Endothelial cell of umbilical vein (primary cell): ENCODE measurements around the gene CCR2. TPM values are rescaled to one million over a fixed set of nuclear protein-coding genes. Genes with fewer than 3 reads are reported as not detected.

Experiments
- BruUV-seq: library from RNA; stranded (reverse); fragments of 400-500 nt; replicated peaks from 2 replicates; lab custom pipeline; 2021; lab: Mats Ljungman, UMichigan
- CTCF ChIA-PET: fragments of 300-600, 350-600 bp; sonication (Branson Sonifier 250); formaldehyde crosslinking; loops from one replicate; lab custom pipeline; 2021; ENCODE audit warnings: antibody characterized with exemption, inconsistent platforms; lab: Charles Lee
- POLR2A ChIA-PET: fragments of 300-600, 350-600 bp; sonication (Branson Sonifier 250); formaldehyde crosslinking; loops from one replicate; lab custom pipeline; 2021; ENCODE audit warnings: antibody characterized with exemption, inconsistent platforms; lab: Charles Lee
- DNase-seq: peaks from one replicate; pipeline ENCODE4 v3.0.0-alpha.2; 2011; ENCODE audit warnings: low read depth, low spot score
- FAIRE-seq: peaks from 2 replicates; lab custom pipeline; 2011; peaks lifted over from hg19 to GRCh38; lab: Jason Lieb, UNC
- H2AFZ ChIP-seq: 2 replicates; pipeline ENCODE4 v1.6.0; 2012; ENCODE audit warnings: low read depth, low read length, control low read depth, inconsistent platforms
- H3K27ac ChIP-seq: 2 replicates; pipeline ENCODE4 v1.5.1; 2011; ENCODE audit warnings: low read depth, mild to moderate bottlenecking, control low read depth, low read length, moderate library complexity; ENCODE audit not compliant: insufficient read depth
- H3K27me3 ChIP-seq, 2 experiments: 2 replicates each; pipeline versions ENCODE4 v1.6.0 to v1.6.1; 2011; ENCODE audit warnings: low read length in 2 of 2, mixed read lengths in 1 of 2; ENCODE audit not compliant: control insufficient read depth in 2 of 2, insufficient read depth in 2 of 2
- H3K36me3 ChIP-seq, 2 experiments: 2 replicates in 1 of 2; 3 replicates in 1 of 2; pipeline ENCODE4 v1.5.1; 2011; ENCODE audit warnings: low read length in 2 of 2, mild to moderate bottlenecking in 1 of 2, moderate library complexity in 1 of 2; ENCODE audit not compliant: control insufficient read depth in 2 of 2, insufficient read depth in 2 of 2; ENCODE audit errors: extremely low read depth in 1 of 2
- H3K4me1 ChIP-seq: 3 replicates; pipeline ENCODE4 v1.5.1; 2011; ENCODE audit warnings: mild to moderate bottlenecking, low read length; ENCODE audit not compliant: control insufficient read depth, insufficient read depth; ENCODE audit errors: extremely low read depth
- H3K4me2 ChIP-seq: 2 replicates; pipeline ENCODE4 v1.6.1; 2011; ENCODE audit warnings: low read length, control low read depth, mixed read lengths; ENCODE audit not compliant: insufficient read depth
- H3K4me3 ChIP-seq, 3 experiments: fragments of 200-600 bp in 1 of 3; sonication (generic), shearing (Covaris generic) in 1 of 3; replicated peaks in 1 of 3; 2 replicates each; pipeline ENCODE4 v1.5.1; 2011 to 2016; ENCODE audit warnings: control low read depth in 3 of 3, low read length in 3 of 3, mild to moderate bottlenecking in 2 of 3, inconsistent platforms in 1 of 3, low read depth in 1 of 3, moderate library complexity in 1 of 3; ENCODE audit not compliant: insufficient read depth in 1 of 3
- H3K79me2 ChIP-seq: 2 replicates; pipeline ENCODE4 v1.6.0; 2012; ENCODE audit warnings: low read length, inconsistent platforms; ENCODE audit not compliant: control insufficient read depth, insufficient read depth
- H3K9ac ChIP-seq: replicated peaks from 2 replicates; pipeline ENCODE3; 2011; ENCODE audit warnings: low read length, control low read depth; ENCODE audit not compliant: insufficient read depth; ENCODE audit errors: extremely low read depth
- H3K9me1 ChIP-seq: replicated peaks from 3 replicates; pipeline ENCODE4 v1.6.0; 2011; ENCODE audit warnings: mild to moderate bottlenecking, low read length; ENCODE audit not compliant: control insufficient read depth, insufficient read depth; ENCODE audit errors: extremely low read depth
- H3K9me3 ChIP-seq: replicated peaks from 2 replicates; pipeline ENCODE4 v1.5.1; 2012; ENCODE audit warnings: low read length, inconsistent platforms; ENCODE audit not compliant: control insufficient read depth, insufficient read depth
- H4K20me1 ChIP-seq: replicated peaks from 2 replicates; pipeline ENCODE3; 2011; ENCODE audit warnings: mild to moderate bottlenecking, low read length; ENCODE audit not compliant: control insufficient read depth, insufficient read depth; ENCODE audit errors: extremely low read depth
- CTCF ChIP-seq, 2 donors: IDR thresholded peaks; 1 replicate in 1 of 2; 2 replicates in 1 of 2; pipeline ENCODE4 v1.5.1; 2011; ENCODE audit warnings: low read length in 2 of 2, mild to moderate bottlenecking in 2 of 2, moderate library complexity in 2 of 2, control low read depth in 1 of 2, inconsistent platforms in 1 of 2, low read depth in 1 of 2; ENCODE audit not compliant: insufficient read depth in 1 of 2; ENCODE audit errors: extremely low read depth in 1 of 2
- EZH2 ChIP-seq: IDR thresholded peaks from 2 replicates; pipeline ENCODE4 v1.6.1; 2012; ENCODE audit warnings: borderline replicate concordance, low read depth, mild to moderate bottlenecking, moderate library complexity, low read length, inconsistent platforms; ENCODE audit not compliant: severe bottlenecking
- GATA2 ChIP-seq: IDR thresholded peaks from 2 replicates; pipeline ENCODE4 v1.7.0; 2011; ENCODE audit warnings: low read depth, mild to moderate bottlenecking, moderate library complexity, mixed read lengths, low read length; ENCODE audit not compliant: insufficient read length, insufficient read depth
- MYC ChIP-seq: IDR thresholded peaks from one replicate; pipeline ENCODE4 v1.6.1; 2011; ENCODE audit warnings: mild to moderate bottlenecking, low read depth, low read length
- POLR2A ChIP-seq: IDR thresholded peaks from 2 replicates; pipeline ENCODE4 v1.6.1; 2012; ENCODE audit warnings: low read depth, mild to moderate bottlenecking, control low read depth, low read length
- POLR2AphosphoS5 ChIP-seq: IDR thresholded peaks from 2 replicates; pipeline ENCODE4 v1.6.1; 2012; ENCODE audit warnings: low read depth, mild to moderate bottlenecking, control low read depth, low read length, moderate library complexity; ENCODE audit not compliant: insufficient read depth
- dilution Hi-C: fragments of 300-500 bp; cut with MboI; formaldehyde crosslinking; loops from one replicate; pipeline ENCODE4 v1.15.0; 2019; ENCODE audit warnings: low sequenced_read_pairs; ENCODE audit not compliant: extremely low pct_ligation_motif_present
- intact Hi-C: fragments of 100-400 bp; cut with micrococcal nuclease; formaldehyde crosslinking; loops from one replicate; pipeline ENCODE4 v1.10.0; 2022
- polyA plus RNA-seq, 4 experiments: library from polyadenylated mRNA; depleted of rRNA in 3 of 4; stranded (reverse) in 3 of 4; unstranded in 1 of 4; fragments of >200 nt; gene quantifications; 2 replicates each; pipeline versions ENCODE4 v1.2.1 to v1.2.3, GENCODE V29; 2011 to 2012; ENCODE audit warnings: missing spikeins in 1 of 4
- total RNA-seq: library from RNA; stranded (reverse); gene quantifications from 2 replicates; pipeline ENCODE4 v1.2.3, GENCODE V29; 2021
- TF ChIP-seq, protein P1 (sequence below): IDR thresholded peaks from 2 replicates; pipeline ENCODE4 v1.6.1; 2011; ENCODE audit not compliant: insufficient read depth, insufficient read length

Gene CCR2
- total and polyA plus RNA-seq, 2 donors (not counting 3 experiments of a cell fraction or from before 2014, with no cell fraction given): not detected

DNA sequence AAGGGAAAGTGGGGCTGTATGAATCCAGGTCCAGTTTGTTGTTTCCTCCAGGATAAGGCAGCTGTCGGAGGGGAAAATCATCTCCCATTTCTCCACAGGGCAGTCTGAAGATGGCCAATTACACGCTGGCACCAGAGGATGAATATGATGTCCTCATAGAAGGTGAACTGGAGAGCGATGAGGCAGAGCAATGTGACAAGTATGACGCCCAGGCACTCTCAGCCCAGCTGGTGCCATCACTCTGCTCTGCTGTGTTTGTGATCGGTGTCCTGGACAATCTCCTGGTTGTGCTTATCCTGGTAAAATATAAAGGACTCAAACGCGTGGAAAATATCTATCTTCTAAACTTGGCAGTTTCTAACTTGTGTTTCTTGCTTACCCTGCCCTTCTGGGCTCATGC, 54.1 kb downstream of the CCR2 start:
- no peak for TF ChIP-seq CTCF (IDR thresholded peaks at IDR 0.05; ENCODE audit: extremely low read depth in 1 of 2, insufficient read depth in 1 of 2, low read depth in 1 of 2, low read length in 2 of 2)
- TF ChIP-seq POLR2AphosphoS5: no peak
- no peak for TF ChIP-seq MYC
- Histone ChIP-seq H3K4me2 (peak overlapping the region; percentile 93), H2AFZ (peak overlapping the region; percentile 89), H3K9me3 (no peaks in the 10 kb centered on the region), H3K4me3 (peak overlapping the region in 2 of 3 experiments; percentile 19 to 67), H3K9me1 (no peaks in the 10 kb centered on the region), H3K9ac (peak overlapping the region; percentile 77), H3K4me1 (peaks cover 50% of the 10 kb centered on the region), H3K27me3 (no peaks in the 10 kb centered on the region), H3K36me3 (no peaks in the 10 kb centered on the region), H3K27ac (peak overlapping the region; percentile 63), H4K20me1 (no peaks in the 10 kb centered on the region), H3K79me2 (no peaks in the 10 kb centered on the region)
- DNase-seq (peak; percentile 40), FAIRE-seq (no peak)
- ChIA-PET CTCF (interaction anchor here (0.5 to 6.8 kb wide), 7 partner anchors 10 to 1923 kb away, joined by 3 to 50 read pairs (median 5); no protein-coding TSS in a partner anchor), POLR2A (no interaction called here)
- intact Hi-C loops: loop anchor here (1.0 kb wide), 1 partner anchor 22 kb away; no protein-coding TSS in a partner anchor
- BruUV-seq: no TSS peak
- dilution Hi-C loops: no loop called here

- CTCF ChIA-PET: interaction anchor here (1.0 to 6.8 kb wide), 3 partner anchors 19 to 33 kb away, joined by 3 to 50 read pairs (median 5); no protein-coding TSS in a partner anchor
These were observed 54.9 kb downstream of the CCR2 start for GRCh38 chr3:46408853-46409252.

More at GRCh38 chr3:46408853-46409252, 54.9 kb downstream of the CCR2 start:
- no TSS peak for BruUV-seq
- no peaks in the 10 kb centered on the region for H3K36me3 ChIP-seq
- DNase-seq: no peak
- peak overlapping the region; percentile 93 for H3K4me2 ChIP-seq
- H2AFZ ChIP-seq: no peak overlapping the region
- H3K9me1 ChIP-seq: no peaks in the 10 kb centered on the region
- no peak overlapping the region for H3K9ac ChIP-seq
- H3K4me1 ChIP-seq: peaks cover 59% of the 10 kb centered on the region
- no peak for FAIRE-seq
- no peak overlapping the region for H3K27ac ChIP-seq
- intact Hi-C loops: no loop called here
- dilution Hi-C loops: no loop called here
- no peaks in the 10 kb centered on the region for H4K20me1 ChIP-seq
- no peaks in the 10 kb centered on the region for H3K79me2 ChIP-seq
- POLR2A ChIA-PET: interaction anchor here (0.6 kb wide), 1 partner anchor 147 kb away, joined by 3 read pairs; no protein-coding TSS in a partner anchor
- H3K9me3 ChIP-seq: no peaks in the 10 kb centered on the region
- TF ChIP-seq, protein P1, sequence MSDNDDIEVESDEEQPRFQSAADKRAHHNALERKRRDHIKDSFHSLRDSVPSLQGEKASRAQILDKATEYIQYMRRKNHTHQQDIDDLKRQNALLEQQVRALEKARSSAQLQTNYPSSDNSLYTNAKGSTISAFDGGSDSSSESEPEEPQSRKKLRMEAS: no peak
- TF ChIP-seq POLR2A (no peak), CTCF (IDR thresholded peaks at IDR 0.05; ENCODE audit: extremely low read depth in 1 of 2, insufficient read depth in 1 of 2, low read depth in 1 of 2, low read length in 2 of 2) (no peak), EZH2 (no peak), GATA2 (no peak)
- no peaks in the 10 kb centered on the region for H3K27me3 ChIP-seq
- H3K4me3 ChIP-seq: no peak overlapping the region
